HG02852 (cell line): ENCODE results near the gene FBXO34.
"Not testable (repeated sequence)": the region's sequence is repeated elsewhere in the genome, so short reads cannot be mapped to it uniquely, and the experiment has no call there.

Experiments
- ATAC-seq: cut with Tn5 transposase; IDR thresholded peaks from one replicate; pipeline ENCODE4 v1.9.1; 2021; ENCODE audit warnings: mild to moderate bottlenecking, moderate library complexity; ENCODE audit not compliant: unreplicated experiment

FBXO34 gene

DNA sequence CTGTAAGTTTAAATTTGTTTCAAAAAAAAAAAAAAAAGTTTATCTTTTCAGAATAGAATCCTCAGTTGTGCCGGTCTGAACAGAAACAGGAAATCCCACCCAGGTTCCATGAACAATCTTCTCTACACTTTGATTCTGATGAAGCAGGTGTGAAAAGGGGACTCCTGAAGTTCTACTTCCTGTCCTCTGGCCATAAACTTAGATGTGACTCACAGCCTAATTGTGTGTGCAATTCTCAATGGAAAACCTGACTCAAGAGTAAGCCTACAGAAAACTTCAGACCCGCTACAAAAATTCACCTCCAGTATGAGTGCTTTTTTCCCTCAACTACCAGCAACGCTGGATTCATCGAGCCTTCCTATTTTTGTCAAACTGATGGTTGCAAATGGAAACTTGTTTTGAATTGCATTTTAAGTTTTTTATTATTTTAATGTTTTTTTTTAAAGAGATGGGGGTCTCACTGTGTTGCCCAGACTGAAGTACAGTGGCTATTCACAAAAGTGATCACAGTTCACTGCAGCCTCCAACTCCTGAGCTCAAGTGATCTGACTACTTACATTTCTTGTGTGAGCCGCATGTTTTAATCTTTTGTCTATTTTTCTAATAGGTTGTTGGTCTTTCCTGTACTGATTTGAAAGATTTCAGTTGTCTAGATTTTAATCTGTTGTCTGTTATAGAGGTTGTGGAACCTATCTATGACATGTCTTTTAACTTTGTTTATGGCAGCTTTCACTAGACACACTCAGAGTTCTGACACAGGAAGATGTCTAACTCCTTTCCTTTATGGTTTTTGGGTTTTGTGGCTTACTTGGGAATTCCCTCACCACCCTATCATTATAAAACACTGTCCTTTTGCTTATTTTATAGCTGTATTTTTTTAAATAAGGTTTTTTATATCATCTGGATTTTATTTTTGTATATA lies 102.8 kb downstream of the FBXO34 start:
- peak; percentile 71 for ATAC-seq

- peak; percentile 17 for ATAC-seq
Observed at GRCh38 chr14:55374771-55375170, 103.5 kb downstream of the FBXO34 start.

DNA sequence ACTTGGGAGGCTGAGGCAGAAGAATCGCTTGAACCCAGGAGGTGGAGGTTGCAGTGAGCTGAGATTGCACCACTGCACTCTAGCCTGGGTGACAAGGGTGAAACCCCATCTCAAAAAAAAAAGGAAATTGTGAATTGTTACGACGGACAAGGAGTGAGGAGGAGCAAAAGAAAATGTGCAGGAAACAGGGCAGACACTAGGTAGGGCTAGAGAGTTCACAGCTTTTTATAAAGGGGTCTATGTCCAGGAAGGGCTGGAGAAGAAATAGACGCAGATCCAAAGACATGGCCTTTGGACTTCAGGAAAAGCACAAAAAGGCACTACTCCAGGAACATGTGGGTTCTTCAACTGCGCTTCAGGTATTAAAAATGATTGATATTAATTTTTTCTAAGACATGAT lies 106.0 kb downstream of the FBXO34 start:
- ATAC-seq = no peak

DNA sequence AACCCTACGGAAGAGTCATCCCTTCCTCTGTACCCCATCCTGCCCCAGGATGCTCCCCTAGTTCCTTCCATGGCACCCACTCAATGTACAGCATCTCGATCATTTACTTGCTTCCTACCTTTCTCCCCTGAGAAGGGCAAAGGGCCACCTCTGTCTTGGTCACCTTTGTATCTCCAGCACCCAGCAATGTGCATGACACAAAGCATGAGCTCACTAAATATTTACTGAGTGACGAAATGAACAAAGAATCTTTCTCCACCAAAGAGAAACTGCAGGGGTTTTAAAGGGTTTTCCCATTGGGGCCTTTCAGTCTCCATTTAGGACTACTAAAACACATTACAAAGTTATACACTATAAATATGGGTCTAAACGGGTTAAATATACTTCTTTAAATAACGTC lies 109.8 kb downstream of the FBXO34 start:
- ATAC-seq = no peak

DNA sequence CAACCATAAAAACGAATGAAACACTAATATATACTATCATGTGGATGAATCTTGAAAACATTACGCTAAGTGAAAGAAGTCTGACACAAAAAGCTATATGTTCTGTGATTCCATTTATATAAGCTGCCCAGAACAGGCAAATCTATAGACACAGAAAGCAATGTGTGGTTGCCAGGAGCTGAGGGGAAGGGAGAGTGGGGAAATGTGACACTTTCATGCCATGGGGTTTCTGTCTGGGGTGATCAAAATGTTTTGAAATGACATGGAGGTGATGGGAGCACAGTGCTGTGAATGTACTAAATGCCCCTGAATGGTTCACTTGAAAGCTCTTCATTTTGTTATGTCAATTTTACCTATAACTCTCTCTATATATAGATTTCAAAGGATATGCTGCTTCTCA lies 110.3 kb downstream of the FBXO34 start:
- no peak for ATAC-seq

DNA sequence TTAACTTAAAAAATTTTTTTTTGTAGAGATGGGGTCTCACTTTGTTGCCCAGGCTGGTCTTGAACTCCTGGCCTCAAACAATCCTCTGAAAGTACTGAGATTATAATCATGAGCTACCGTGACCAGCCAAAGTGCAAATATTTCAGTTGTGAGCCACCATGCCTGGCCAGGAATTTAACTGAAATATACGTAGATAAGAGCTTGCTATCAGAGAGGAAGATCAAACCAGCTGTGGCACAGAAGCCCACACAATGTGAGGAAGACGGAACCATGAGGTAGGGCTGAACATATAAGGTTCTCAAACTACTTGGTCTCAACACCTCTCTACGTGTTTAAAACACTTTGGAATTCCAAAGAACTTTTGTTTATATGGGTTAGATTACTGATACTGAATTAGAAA lies 111.3 kb downstream of the FBXO34 start:
- ATAC-seq = no peak

DNA sequence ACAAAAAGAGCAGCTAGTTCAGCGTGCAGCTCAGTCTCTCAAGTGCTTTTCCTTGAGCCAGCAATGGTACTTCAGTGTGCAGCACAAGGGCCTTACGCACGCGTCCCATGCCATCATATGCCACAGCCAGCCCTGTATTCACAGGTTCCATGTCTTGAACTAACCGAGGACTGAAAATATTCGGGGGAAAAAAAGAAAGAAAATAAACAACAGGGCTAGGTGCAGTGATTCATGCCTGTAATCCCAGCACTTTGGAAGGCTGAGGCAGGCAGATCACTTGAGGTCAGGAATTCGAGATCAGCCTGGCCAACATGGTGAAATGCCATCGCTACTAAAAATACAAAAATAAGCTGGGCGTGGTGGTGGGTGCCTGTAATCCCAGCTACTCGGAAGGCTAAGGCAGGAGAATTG lies 111.8 kb downstream of the FBXO34 start:
- ATAC-seq = not testable (repeated sequence)

DNA sequence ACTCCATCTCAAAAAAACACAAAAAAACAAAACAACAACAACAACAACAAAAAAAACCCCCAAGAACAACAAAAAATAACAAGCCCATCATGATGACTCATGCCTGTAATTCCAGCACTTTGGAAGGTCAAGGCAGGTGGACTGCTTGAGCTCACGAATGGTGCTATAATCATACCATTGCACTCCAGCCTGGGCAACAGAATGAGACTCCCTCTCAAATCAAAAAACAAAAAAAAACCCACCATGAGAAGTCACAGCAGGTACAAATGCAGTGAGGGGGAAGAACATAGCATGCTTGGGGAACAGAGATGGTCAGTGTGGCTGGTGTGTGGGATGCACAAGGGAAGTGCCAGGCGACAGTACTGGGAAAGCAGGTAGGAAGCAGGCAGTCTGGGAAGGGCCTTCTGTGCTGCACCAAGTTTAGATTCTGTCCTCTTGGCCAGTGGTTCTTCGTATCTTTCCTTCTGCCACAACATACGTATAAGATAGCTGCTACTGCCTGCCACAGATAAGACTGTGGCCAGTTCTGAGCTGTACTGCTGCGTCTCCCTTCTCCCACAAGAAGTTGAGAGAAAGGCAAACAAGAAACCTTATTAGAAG lies 112.4 kb downstream of the FBXO34 start:
- no peak for ATAC-seq

DNA sequence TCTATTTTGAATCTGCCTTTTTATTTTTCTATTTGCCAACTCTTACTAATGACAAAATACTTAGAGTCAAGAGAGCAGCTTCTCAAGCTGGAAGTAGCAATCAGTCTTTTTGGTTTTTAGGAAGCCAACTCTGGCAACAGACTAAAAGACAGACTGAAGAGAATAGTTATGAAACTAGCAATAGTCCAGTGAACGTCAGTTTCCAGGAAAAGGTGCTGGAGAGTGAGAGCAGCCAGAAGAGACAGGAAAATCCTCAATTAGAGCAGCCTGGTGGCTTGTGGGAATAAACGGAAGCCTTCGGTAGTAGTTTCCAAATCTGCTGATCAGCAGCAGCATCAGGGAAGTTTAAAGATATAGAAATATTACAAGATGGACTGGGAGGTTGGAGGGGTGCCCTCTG lies 113.3 kb downstream of the FBXO34 start:
- no peak for ATAC-seq

DNA sequence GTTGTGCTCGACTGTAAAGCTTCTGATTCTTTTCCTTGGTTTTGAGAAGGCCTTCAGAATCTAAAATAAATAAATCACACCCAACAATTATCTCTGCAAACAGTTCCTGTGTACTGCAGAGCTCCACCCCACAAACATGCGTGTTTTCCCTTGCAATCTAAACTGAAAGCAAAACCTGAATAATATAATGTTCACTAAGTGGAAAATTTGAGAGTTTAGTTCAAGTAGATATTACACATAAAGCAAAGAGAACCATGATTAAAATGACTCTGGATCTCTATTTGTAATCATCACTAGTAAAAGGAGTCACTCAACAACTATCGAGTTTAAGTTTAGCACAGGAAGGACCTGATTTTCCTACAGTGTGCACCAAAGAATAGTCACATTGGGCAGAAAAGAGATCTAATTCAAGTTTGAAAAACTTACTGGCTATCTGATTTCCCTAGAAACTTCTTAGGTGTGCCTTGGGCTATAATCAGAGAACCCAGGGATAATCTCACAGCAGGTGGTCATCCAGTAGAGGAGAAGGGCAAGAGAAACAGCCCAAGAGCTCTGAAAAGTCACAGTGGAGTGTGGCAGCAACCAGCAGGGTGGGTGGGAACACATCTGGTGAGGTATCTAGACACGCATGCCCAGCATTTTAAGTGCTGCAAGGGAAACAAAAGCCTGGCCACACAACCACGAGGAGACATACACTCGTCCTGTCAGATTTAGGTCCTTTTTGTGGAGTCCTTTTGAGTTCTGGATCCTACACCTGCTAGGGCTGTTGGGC lies 115.0 kb downstream of the FBXO34 start:
- no peak for ATAC-seq

DNA sequence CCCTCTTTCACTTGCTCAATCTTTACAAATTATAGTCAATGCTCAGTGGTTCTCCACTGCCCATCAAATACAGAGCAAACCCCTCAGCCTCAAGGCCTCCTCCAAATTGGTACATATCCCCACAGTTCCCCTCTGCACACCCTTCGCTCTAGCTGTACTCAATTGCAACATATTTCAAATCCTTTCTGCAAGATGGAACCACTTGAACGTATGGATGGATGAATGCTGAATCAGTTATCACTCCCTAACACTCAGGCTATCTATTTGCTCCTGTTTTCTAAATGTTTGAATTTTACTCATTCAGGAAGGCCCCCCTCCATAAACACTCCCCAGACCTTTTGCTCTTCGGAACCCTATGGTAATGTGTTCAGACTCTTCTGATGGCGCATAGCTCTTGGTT lies 115.9 kb downstream of the FBXO34 start:
- ATAC-seq = no peak

GRCh38 chr14:55388160-55388559 lies 116.9 kb downstream of the FBXO34 start:
- ATAC-seq = no peak

GRCh38 chr14:55389330-55389729 lies 118.1 kb downstream of the FBXO34 start:
- ATAC-seq = no peak

DNA sequence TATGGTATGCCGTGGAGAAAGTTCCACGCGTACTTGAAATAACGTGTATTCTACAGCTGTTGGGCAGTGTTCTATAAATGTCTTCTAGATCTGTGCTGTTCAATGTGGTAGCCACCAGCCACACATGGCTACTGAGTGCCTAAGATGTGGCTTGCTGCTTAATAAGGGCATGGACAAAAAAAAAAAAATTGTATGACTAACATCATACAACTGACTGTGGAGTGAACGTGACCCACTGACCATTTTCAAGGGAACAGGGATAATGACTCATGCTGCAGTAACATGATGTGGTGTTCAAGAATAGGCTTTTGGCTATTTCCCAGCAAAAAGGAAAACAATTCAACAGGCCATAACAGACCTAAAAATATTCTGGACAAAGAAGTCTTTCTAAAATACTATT lies 127.5 kb downstream of the FBXO34 start:
- no peak for ATAC-seq

GRCh38 chr14:55399183-55399582 lies 128.0 kb downstream of the FBXO34 start:
- no peak for ATAC-seq

GRCh38 chr14:55399852-55400251 lies 128.6 kb downstream of the FBXO34 start:
- ATAC-seq = no peak

GRCh38 chr14:55401751-55402150 lies 130.5 kb downstream of the FBXO34 start:
- no peak for ATAC-seq
